Fibroblast of skin of left biceps (primary cell): ENCODE data around the gene ESR1.
"Not testable (repeated sequence)": the region's sequence is repeated elsewhere in the genome, so short reads cannot be mapped to it uniquely, and the experiment has no call there.

Experiments used
- DNase-seq, 2 experiments: peaks; one replicate each; pipeline ENCODE4 v3.0.0-alpha.2; 2013; ENCODE audit warnings: low read depth in 2 of 2

The ESR1 gene

GRCh38 chr6:151894426-151894825, 86.9 kb downstream of the ESR1 start:
- DNase-seq, result not testable (repeated sequence)

DNA sequence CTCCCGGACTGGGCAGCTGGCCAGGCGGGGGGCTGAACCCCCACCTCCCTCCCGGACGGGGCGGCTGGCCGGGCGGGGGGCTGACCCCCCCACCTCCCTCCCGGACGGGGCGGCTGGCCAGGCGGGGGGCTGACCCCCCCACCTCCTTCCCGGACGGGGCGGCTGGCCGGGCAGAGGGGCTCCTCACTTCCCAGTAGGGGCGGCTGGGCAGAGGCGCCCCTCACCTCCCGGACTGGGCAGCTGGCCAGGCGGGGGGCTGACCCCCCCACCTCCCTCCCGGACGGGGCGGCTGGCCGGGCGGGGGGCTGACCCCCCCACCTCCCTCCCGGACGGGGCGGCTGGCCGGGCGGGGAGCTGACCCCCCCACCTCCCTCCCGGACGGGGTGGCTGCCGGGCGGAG, 91.7 kb downstream of the ESR1 start:
- DNase-seq, result not testable (repeated sequence)

DNA sequence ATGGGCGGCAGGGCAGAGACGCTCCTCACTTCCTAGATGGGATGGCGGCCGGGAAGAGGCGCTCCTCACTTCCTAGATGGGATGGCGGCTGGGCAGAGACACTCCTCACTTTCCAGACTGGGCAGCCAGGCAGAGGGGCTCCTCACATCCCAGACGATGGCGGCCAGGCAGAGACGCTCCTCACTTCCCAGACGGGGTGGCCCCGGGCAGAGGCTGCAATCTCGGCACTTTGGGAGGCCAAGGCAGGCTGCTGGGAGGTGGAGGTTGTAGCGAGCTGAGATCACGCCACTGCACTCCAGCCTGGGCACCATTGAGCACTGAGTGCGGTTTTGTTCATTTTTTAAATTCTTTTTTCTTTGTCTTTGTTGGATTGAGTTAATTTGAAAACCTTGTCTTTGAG, 92.3 kb downstream of the ESR1 start:
- DNase-seq, result not testable (repeated sequence)

DNA sequence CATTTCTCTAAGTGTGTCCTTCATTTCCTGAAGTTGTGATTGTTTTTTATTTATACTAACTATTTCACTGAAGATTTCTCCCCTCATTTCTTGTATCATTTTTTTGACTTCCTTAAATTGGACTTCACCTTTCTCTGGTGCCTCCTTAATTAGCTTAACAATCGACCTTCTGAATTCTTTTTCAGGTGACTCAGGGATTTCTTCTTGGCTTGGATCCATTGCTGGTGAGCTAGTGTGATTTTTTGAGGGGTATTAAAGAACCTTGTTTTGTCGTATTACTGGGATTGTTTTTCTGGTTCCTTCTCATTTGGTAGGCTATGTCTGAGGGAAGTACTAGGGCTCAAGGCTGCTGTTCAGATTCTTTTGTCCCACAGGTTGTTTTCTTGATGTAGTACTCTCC, 92.8 kb downstream of the ESR1 start:
- no peak for DNase-seq

DNA sequence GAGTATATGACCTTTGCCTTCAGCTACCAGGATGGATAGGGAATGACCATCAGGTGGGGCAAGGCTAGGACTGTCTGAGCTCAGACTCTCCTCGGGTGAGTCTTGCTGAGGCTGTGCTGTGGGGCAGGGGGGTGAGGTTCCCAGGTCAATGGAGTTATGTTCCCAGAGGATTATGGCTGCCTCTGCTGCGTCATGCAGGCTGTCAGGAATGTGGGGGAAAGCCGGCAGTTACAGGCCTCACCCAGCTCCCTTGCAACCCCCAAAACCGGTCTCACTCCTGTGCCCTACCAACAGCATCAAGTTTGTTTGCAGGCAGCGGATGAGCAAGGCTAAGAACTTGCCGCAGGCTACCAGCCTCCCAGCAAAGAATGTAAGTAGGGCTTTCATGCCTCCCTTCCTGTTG, 93.5 kb downstream of the ESR1 start:
- DNase-seq, result no peak

DNA sequence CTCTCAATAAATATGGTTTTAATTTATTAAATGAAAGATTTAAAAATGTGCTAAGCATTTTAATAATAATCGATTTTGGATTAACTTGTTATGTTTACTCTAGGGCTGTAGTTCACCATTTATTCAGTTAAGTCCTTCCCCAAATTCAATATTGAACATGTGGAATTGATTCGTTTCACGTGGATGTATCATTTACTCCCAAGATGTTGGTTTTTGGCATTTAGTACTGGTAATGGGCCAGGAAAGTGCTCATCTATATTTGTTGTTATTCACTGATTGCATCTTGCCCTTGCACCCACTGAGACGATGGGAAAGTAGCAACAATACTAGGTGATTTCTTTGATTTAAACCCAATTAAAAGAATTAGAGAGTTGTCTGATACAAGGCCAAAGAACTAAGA, 97.1 kb downstream of the ESR1 start:
- DNase-seq, result no peak

DNA sequence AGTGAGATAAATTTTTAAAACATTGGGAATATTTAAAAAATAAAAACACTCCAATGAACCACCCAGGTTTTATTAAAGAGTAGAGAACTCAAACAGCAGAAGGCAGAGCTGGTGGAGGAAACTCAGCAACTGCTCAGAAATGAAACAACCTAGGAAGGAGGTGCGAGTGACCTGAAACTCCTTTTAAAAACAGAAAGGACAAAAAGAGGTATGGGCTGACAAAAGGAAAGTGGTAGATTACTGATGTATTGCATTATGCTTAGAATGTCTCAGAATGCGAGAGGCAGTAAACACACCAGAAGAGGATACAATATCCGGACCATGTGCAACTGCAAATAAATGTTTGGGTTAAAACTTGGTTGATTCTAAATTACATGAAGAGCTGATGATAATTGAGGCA, 97.6 kb downstream of the ESR1 start:
- DNase-seq, result no peak

- DNase-seq, result no peak
Measured at GRCh38 chr6:151905854-151906253, 98.4 kb downstream of the ESR1 start.

DNA sequence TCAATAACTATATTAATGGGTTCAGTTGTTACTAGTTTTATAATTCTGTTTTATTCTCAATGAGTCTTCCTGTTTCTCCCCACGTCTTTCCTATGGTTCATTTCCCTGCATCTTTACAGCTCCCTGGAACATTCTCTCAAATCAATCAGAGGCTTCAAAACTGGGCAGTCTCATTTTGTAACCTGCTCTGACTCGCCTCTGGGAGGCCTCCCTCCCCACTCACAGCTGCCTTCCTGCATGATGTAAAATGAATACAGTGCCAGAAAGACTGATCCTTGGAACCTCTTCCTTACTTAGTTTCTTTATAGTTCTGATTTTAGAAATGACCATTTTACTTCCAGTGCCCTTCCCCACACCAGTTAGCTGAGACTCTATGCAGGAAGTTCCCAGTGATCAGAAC, 103.9 kb downstream of the ESR1 start:
- DNase-seq, result no peak

DNA sequence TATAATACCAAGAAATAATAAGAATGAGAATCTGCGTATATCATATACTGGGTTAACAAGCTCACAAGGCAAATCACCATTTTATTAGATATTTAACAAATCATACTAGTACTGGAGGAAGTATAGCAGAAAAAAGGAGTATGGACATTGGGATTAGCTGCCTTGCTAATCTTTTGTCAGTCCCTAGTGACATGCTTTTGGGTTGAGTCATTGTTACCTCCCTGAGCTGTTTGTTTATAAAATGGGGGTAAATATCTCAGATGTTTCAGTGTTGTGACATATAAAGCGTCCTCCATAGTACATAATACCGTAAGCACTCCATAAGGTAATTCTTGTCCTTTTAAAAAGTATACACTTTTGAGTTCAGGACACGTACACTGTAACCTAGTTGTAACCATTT, 107.0 kb downstream of the ESR1 start:
- DNase-seq, result no peak

- no peak for DNase-seq
Measured at GRCh38 chr6:151916075-151916474, 108.6 kb downstream of the ESR1 start.

DNA sequence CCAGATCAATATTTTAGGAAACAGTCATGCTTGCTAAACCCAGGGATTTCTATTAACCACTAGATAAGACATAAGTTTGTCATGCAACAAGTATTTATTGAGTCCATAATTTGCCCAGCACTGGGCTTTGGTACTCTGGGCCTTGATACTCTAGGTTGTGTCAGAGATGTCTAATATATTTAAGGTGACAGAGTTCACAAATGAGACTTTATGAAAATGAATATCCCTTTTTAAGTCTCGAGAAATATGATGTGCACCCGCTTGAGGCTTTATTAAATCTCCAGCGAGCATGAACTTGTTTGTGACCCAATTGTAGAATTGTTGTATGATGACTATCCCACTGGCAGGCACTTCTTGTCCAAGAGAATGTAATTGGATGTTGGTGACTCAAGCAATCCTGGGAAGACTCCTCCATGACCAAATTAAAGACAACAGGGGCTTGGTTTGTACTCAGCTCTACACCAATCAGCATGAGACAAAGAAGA, 109.2 kb downstream of the ESR1 start:
- no peak for DNase-seq

GRCh38 chr6:151917531-151918329, 110.2 kb downstream of the ESR1 start:
- DNase-seq, result no peak

- DNase-seq, result no peak
Measured at GRCh38 chr6:151940307-151940706, 132.8 kb downstream of the ESR1 start.

DNA sequence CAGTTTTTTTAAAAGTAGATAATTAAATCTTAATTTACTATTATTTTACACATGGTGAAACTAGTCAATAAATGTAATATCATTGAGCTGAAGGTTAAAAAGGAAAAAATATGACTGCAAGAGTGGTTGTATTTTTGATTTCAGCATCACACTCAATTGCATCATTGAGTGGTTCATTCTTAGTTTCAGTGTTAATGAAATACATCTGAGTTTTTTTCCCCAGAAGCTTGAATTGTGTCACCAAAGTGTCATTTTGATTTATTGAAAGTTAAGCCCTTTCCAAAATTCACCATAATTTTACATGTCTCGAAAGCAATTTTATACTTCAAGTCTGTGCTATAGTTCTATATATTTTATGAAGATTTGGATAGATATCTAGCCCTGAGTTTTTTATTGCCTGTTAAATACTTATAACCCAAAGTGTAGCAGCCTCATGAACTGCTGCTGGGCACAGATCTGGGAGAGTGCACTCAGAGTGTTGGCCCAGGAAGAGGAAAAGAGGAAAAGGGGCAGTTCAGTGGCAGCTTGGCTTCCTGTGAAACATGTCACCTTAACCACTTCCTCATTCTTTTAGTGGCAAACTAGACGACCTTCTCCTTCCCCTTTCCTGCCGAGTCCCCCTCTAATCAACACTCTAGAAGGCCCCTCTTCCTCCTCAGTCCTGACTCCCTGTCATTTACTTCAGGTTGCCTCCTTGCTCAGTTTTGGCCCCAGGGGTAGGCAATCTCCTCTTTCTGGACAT, 140.7 kb downstream of the ESR1 start:
- no peak for DNase-seq

DNA sequence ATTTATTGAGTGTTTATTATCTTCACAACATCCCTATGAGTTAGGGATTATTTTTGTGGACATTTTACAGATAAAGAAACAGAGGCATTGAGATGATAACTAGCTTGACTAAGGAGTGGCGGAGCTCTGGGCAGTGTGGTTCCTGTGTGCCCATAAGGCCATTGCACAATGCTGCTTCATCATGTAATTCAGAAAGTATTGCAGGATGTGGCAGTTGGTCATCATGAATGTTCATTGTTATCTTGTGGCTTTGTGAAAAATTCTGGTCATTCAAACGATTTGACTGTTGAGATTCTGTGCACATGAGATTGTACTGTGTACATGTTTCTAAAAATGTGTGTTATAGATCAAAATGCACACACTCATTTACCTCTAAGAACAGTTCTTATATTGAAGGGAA, 150.8 kb downstream of the ESR1 start:
- no peak for DNase-seq

- DNase-seq, result no peak
Measured at GRCh38 chr6:151959086-151959485, 151.6 kb downstream of the ESR1 start.

- no peak for DNase-seq
Measured at GRCh38 chr6:151961809-151962208, 154.3 kb downstream of the ESR1 start.

DNA sequence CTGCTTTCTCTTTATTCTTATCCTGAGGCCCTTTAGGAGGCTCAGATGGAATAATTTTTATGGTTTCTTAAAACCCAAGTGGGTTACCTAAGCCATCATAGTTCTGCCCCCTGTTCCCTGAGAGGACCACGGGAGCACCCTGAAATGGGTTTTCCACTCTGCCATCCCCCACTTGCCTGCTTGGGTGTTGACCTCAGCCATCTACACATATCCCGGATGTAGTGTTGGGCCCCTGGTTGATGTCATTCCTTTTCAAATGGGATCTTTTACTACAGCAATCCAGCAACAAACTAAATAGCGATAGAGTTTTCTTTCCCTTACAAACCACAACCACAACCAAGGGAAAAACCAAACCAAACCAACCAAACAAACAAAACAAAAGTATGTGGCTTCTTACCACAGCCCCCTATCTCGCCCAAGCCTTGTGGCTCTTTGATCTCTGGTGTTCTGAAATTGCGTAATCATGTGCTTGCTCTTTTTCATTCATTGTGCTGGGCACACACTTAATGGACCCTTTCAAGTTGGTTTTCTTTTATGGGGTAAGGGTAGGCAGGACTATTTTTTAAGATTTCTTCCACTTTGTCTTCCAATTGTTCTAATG, 154.9 kb downstream of the ESR1 start:
- DNase-seq, result no peak

DNA sequence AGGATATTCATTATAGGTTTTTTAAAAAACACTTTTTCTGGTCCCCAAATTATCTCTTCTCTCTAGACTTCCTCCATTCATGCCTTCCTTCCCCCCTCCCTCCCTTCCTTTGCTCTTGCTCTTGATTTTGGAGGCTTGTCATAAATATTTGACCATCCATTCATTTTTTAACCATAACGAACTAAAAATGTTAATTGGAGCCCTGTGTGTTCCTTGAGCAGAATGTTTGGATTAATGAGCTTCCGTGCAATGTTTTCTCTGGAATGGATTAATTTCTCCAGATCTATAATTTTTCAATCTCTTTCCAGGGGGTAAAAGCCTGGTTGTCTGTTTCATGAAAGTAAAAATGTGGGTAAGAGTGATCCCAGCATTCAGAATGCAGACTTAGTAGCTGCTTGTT, 155.5 kb downstream of the ESR1 start:
- no peak for DNase-seq

GRCh38 chr6:151964412-151964811, 156.9 kb downstream of the ESR1 start:
- DNase-seq, result not testable (repeated sequence)

DNA sequence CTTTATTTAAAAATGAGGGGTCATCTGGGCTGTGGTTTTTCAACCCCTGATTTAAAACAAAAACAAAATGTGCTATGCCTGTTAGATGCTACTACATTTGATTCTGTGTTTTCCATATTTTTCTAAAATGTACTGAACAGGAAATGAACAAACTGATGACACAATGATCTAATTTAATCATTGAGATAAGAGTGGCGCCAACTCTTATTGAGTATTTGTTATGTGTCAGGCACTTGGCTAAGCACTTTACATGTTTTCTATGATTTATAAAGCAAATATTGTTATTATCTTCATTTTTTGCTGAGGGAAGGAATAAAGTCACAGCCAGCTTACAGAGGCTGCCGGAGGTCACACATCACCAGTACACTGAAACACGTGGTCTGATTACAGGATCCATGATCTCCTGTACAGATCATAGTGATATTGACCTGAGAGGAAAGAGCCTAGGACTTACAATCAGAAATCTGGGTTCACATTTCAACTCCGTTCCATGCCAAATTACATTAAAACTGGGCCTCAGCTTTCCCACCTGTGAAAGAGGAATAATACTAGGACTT, 166.7 kb downstream of the ESR1 start:
- no peak for DNase-seq
